Osteoblast (primary cell): ENCODE results near the gene NPAS4. TPM values are rescaled to one million over a fixed set of nuclear protein-coding genes. Genes with fewer than 3 reads are reported as not detected.
"Not testable (repeated sequence)": the region's sequence is repeated elsewhere in the genome, so short reads cannot be mapped to it uniquely, and the experiment has no call there.

Source experiments
- DNase-seq: peaks from one replicate; pipeline ENCODE4 v3.0.0; 2011; ENCODE audit warnings: low spot score, mixed read lengths; ENCODE audit not compliant: insufficient read length; ENCODE audit errors: missing footprints
- H2AFZ ChIP-seq: 2 replicates; pipeline ENCODE4 v1.6.0; 2011; ENCODE audit warnings: mild to moderate bottlenecking, low read length
- H3K27ac ChIP-seq: 2 replicates; pipeline ENCODE4 v1.5.1; 2011; ENCODE audit warnings: mild to moderate bottlenecking, low read depth, low read length, moderate library complexity
- H3K27me3 ChIP-seq: 2 replicates; pipeline ENCODE4 v1.6.0; 2012; ENCODE audit warnings: mild to moderate bottlenecking, control low read depth, inconsistent platforms, low read length, moderate library complexity; ENCODE audit not compliant: insufficient read depth
- H3K36me3 ChIP-seq: 2 replicates; pipeline ENCODE4 v1.5.1; 2011; ENCODE audit warnings: mild to moderate bottlenecking, low read length, control low read depth, moderate library complexity; ENCODE audit not compliant: insufficient read depth
- H3K4me1 ChIP-seq: 2 replicates; pipeline ENCODE4 v1.5.1; 2011; ENCODE audit warnings: mild to moderate bottlenecking, low read length, control low read depth, moderate library complexity; ENCODE audit not compliant: insufficient read depth
- H3K4me2 ChIP-seq: 2 replicates; pipeline ENCODE4 v1.6.0; 2011; ENCODE audit warnings: mild to moderate bottlenecking, low read length; ENCODE audit not compliant: insufficient read depth
- H3K4me3 ChIP-seq: fragments of 200-600 bp; sonication (generic); 3 replicates; pipeline ENCODE4 v1.5.1; 2012; ENCODE audit warnings: mild to moderate bottlenecking, low read length, inconsistent platforms; ENCODE audit not compliant: insufficient read depth
- H3K79me2 ChIP-seq: 2 replicates; pipeline ENCODE4 v1.6.0; 2012; ENCODE audit warnings: mild to moderate bottlenecking, low read length, control low read depth, inconsistent platforms; ENCODE audit not compliant: insufficient read depth
- H3K9me3 ChIP-seq: 2 replicates; pipeline ENCODE4 v1.5.1; 2011; ENCODE audit warnings: low read depth, low read length, control low read depth
- H4K20me1 ChIP-seq: 2 replicates; pipeline ENCODE4 v1.6.0; 2012; ENCODE audit warnings: mild to moderate bottlenecking, low read length, control low read depth; ENCODE audit not compliant: insufficient read depth
- total RNA-seq: library from RNA; depleted of rRNA; stranded (reverse); fragments of >200 nt; gene quantifications from 2 replicates; pipeline ENCODE4 v1.2.3, GENCODE V29; 2012
- TF ChIP-seq, protein P1 (sequence below): IDR thresholded peaks from 2 replicates; pipeline ENCODE4 v1.5.1; 2011; ENCODE audit warnings: mild to moderate bottlenecking, low read depth, low read length, moderate library complexity; ENCODE audit errors: extremely low read depth

NPAS4 gene
- total RNA-seq, 1 donor = 0.36 TPM

DNA sequence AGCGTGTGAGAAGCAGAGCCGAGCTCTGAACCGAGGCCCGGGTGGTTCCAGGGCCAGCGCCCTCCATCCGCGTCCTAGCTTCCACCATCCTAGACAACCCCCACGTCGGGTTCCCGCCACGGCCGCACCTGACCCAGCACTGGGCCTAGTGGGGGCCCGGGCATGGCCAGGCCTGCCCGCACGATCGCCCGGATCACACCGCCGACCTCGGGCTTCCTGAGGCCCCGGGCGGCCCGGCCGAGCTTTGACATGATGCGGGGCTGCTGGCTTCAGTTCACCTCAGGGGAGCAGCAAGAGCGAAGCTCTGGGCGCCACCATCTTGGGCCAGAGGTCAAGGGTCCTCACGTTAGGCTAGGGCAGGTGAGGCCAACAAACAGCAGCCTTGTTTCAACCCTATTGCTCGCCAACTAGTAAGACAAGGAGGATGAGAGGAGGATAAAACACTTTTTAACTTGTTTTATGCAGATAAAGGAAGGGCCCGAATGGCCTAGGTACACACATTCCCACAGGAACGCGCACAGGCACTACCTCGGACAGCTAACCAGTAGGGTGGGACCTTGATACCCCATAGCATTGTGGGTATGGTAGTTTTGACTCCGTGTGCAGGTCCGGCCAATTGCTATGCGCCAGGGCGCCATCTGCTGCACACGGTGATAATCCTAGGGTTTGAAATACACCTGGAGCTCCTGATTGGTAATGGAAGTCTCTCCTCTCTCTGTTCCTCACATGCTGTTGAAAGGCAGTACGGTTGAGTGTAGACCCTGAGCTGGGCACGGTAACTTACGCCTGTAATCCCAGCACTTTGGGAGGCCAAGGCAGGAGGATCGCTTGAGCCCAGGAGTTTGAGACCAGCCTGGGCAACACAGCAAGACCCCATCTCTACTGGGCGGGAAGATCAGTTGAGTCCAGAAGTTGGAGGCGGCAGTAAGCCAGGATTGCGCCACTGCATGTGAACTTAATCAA, 17.9 kb downstream of the NPAS4 start, which contains the start of gene MRPL11:
Gene MRPL11 (minus strand): TSS at position 345 of the 963 bp plus-strand sequence. CDS start 94 bp downstream, at position 251.
- peak within 1 kb of the TSS; percentile 99 for H2AFZ ChIP-seq
- H4K20me1 ChIP-seq = no peaks in the 10 kb centered on the region
- TF ChIP-seq, protein P1, sequence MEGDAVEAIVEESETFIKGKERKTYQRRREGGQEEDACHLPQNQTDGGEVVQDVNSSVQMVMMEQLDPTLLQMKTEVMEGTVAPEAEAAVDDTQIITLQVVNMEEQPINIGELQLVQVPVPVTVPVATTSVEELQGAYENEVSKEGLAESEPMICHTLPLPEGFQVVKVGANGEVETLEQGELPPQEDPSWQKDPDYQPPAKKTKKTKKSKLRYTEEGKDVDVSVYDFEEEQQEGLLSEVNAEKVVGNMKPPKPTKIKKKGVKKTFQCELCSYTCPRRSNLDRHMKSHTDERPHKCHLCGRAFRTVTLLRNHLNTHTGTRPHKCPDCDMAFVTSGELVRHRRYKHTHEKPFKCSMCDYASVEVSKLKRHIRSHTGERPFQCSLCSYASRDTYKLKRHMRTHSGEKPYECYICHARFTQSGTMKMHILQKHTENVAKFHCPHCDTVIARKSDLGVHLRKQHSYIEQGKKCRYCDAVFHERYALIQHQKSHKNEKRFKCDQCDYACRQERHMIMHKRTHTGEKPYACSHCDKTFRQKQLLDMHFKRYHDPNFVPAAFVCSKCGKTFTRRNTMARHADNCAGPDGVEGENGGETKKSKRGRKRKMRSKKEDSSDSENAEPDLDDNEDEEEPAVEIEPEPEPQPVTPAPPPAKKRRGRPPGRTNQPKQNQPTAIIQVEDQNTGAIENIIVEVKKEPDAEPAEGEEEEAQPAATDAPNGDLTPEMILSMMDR = peak; percentile 73
- H3K4me2 ChIP-seq = peak within 1 kb of the TSS; percentile 99
- H3K36me3 ChIP-seq = peaks cover 9% of the 10 kb centered on the region
- H3K27ac ChIP-seq = peak within 1 kb of the TSS; percentile 84
- peaks cover 7% of the 10 kb centered on the region for H3K79me2 ChIP-seq
- peak; percentile 100 for DNase-seq
- H3K27me3 ChIP-seq = peaks cover 3% of the 10 kb centered on the region
- no peaks in the 10 kb centered on the region for H3K9me3 ChIP-seq
- peak within 1 kb of the TSS; percentile 84 for H3K4me3 ChIP-seq
- H3K4me1 ChIP-seq = peaks cover 12% of the 10 kb centered on the region

DNA sequence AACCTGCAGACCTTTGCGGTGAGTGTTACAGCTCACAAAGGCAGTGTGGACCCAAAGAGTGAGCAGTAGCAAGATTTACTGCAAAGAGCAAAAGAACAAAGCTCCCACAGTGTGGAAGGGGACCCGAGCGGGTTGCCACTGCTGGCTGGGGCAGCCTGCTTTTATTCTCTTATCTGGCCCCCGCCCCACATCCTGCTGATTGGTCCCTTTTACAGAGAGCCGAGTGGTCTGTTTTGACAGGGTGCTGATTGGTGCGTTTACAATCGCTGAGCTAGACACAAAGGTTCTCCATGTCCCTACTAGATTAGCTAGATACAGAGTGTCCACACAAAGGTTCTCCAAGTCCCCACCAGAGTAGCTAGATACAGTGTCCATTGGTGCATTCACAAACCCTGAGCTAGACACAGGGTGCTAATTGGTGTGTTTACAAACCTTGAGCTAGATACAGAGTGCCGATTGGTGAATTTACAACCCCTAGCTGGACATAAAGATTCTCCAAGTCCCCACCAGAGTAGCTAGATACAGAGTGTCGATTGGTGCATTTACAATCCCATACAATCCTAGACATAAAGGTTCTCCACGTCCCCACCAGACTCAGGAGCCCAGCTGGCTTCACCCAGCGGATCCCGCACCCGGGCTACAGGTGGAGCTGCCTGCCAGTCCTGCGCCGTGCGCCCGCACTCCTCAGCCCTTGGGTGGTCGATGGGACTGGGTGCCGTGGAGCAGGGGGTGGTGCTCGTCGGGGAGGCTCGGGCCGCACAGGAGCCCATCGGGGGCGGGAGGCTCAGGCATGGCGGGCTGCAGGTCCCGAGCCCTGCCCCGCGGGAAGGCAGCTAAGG, 19.5 kb downstream of the NPAS4 start:
- H3K4me1 ChIP-seq = peaks cover 23% of the 10 kb centered on the region
- DNase-seq, H3K79me2 ChIP-seq: not testable (repeated sequence)

DNA sequence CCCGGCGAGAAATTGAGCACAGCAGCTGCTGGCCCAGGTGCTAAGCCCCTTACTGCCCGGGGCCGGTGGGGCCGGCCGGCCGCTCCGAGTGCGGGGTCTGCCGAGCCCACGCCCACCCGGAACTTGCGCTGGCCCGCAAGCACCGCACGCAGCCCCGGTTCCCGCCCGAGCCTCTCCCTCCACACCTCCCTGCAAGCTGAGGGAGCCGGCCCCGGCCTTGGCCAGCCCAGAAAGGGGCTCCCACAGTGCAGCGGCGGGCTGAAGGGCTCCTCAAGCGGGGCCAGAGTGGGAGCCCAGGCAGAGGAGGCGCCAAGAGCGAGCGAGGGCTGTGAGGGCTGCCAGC, 20.1 kb downstream of the NPAS4 start:
- H3K4me3 ChIP-seq, H3K36me3 ChIP-seq, H2AFZ ChIP-seq, H3K27ac ChIP-seq, H3K27me3 ChIP-seq, H3K79me2 ChIP-seq, H3K9me3 ChIP-seq, H3K4me2 ChIP-seq, H4K20me1 ChIP-seq, DNase-seq: not testable (repeated sequence)
- peaks cover 23% of the 10 kb centered on the region for H3K4me1 ChIP-seq

More for the DNA sequence above, 19.5 kb downstream of the NPAS4 start:
- H3K36me3 ChIP-seq, H2AFZ ChIP-seq, H3K27ac ChIP-seq, H3K9me3 ChIP-seq, H3K27me3 ChIP-seq, H3K4me3 ChIP-seq, H4K20me1 ChIP-seq, H3K4me2 ChIP-seq: not testable (repeated sequence)

DNA sequence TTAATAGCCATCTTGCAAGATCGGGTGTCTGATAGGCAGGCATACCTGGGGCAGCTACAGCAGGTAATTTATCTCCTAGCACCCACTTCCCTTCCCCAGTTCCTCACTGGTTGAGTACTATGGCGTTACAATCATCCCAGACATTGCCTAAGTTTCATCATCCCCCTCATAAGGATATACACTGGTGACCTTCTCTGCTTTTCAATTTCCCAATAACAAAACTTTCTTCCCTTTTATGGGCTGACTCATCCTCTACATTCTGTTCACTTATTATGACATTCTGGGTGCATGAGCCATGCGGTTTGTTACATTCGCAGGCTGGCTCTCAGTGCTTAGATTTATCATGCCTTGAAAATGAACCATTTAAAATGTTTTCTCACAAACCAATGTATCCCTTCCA, 22.8 kb downstream of the NPAS4 start:
- peak overlapping the region; percentile 77 for H3K27ac ChIP-seq
- H3K27me3 ChIP-seq = peaks cover 16% of the 10 kb centered on the region
- no peaks in the 10 kb centered on the region for H3K79me2 ChIP-seq
- TF ChIP-seq, protein P1 = no peak
- no peaks in the 10 kb centered on the region for H4K20me1 ChIP-seq
- H3K36me3 ChIP-seq = no peaks in the 10 kb centered on the region
- H3K4me2 ChIP-seq = peak overlapping the region; percentile 59
- H3K9me3 ChIP-seq = no peaks in the 10 kb centered on the region
- H3K4me1 ChIP-seq = peaks cover 16% of the 10 kb centered on the region
- H3K4me3 ChIP-seq = peak overlapping the region; percentile 22
- DNase-seq = peak; percentile 95
- peak overlapping the region; percentile 6 for H2AFZ ChIP-seq
